DOHH2 (cell line): ENCODE data around the gene TRABD.

Experiments
- H3F3A ChIP-seq: fragments of 200-600 bp; sonication (generic), shearing (Covaris generic); 2 replicates; pipeline ENCODE4 v1.6.0; 2016; ENCODE audit warnings: antibody characterized with exemption, mild to moderate bottlenecking; ENCODE audit not compliant: control insufficient read depth, insufficient read depth
- H3K27ac ChIP-seq: fragments of 200-600 bp; sonication (generic); 2 replicates; pipeline ENCODE4 v1.5.1; 2014; ENCODE audit warnings: low read depth, mild to moderate bottlenecking, low read length, moderate library complexity
- H3K27me3 ChIP-seq: fragments of 200-600 bp; sonication (generic); 2 replicates; pipeline ENCODE4 v1.6.1; 2014; ENCODE audit warnings: mild to moderate bottlenecking, low read length, mixed read lengths; ENCODE audit not compliant: control insufficient read depth
- H3K36me3 ChIP-seq: fragments of 200-600 bp; sonication (generic); 2 replicates; pipeline ENCODE4 v1.6.1; 2014; ENCODE audit warnings: mild to moderate bottlenecking, low read length, moderate library complexity, mixed read lengths; ENCODE audit not compliant: control insufficient read depth
- H3K4me1 ChIP-seq: fragments of 200-600 bp; sonication (generic); 2 replicates; pipeline ENCODE4 v1.6.1; 2014; ENCODE audit warnings: mild to moderate bottlenecking, low read length, mixed read lengths; ENCODE audit not compliant: control insufficient read depth
- H3K4me2 ChIP-seq: fragments of 200-600 bp; sonication (generic); 2 replicates; pipeline ENCODE4 v1.6.0; 2014; ENCODE audit warnings: mild to moderate bottlenecking, low read length, moderate library complexity
- H3K4me3 ChIP-seq: fragments of 200-600 bp; sonication (generic); 2 replicates; pipeline ENCODE4 v1.5.1; 2014; ENCODE audit warnings: mild to moderate bottlenecking, low read length, mixed read lengths
- H3K79me2 ChIP-seq: fragments of 200-600 bp; sonication (generic); 2 replicates; pipeline ENCODE4 v1.6.1; 2014; ENCODE audit warnings: mild to moderate bottlenecking, low read length, mixed read lengths; ENCODE audit not compliant: control insufficient read depth
- H3K9me2 ChIP-seq: fragments of 200-600 bp; sonication (generic); replicated peaks from 2 replicates; pipeline ENCODE4 v1.6.1; 2014; ENCODE audit warnings: mild to moderate bottlenecking, low read length, mixed read lengths; ENCODE audit not compliant: control insufficient read depth
- H3K9me3 ChIP-seq: fragments of 200-600 bp; sonication (generic); 2 replicates; pipeline ENCODE4 v1.6.1; 2014; ENCODE audit warnings: antibody characterized with exemption, low read length, mixed read lengths; ENCODE audit not compliant: control insufficient read depth, insufficient read depth
- H4K20me1 ChIP-seq: fragments of 200-600 bp; sonication (generic); 2 replicates; pipeline ENCODE4 v1.6.0; 2014; ENCODE audit warnings: low read depth, mild to moderate bottlenecking, antibody characterized with exemption, low read length, moderate library complexity; ENCODE audit not compliant: control insufficient read depth, insufficient read depth
- CTCF ChIP-seq: fragments of 200-600 bp; sonication (generic); IDR thresholded peaks from one replicate; pipeline ENCODE4 v1.5.1; 2014; ENCODE audit warnings: antibody characterized with exemption, mild to moderate bottlenecking, low read depth, low read length; ENCODE audit not compliant: poor library complexity, severe bottlenecking
- EZH2phosphoT487 ChIP-seq: fragments of 200-600 bp; sonication (generic); IDR thresholded peaks from 2 replicates; pipeline ENCODE4 v1.6.1; 2017; ENCODE audit warnings: borderline replicate concordance, mild to moderate bottlenecking, antibody characterized with exemption, low read length, moderate library complexity, mixed read lengths

TRABD gene

GRCh38 chr22:50153056-50153755, 32.5 kb upstream of the TRABD start:
- H3K4me2 ChIP-seq = no peak overlapping the region
- H3K36me3 ChIP-seq = no peaks in the 10 kb centered on the region
- no peaks in the 10 kb centered on the region for H4K20me1 ChIP-seq
- no peak overlapping the region for H3K4me3 ChIP-seq
- H3F3A ChIP-seq = no peaks in the 10 kb centered on the region
- H3K79me2 ChIP-seq = no peaks in the 10 kb centered on the region
- H3K27me3 ChIP-seq = peaks cover 6% of the 10 kb centered on the region
- no peak overlapping the region for H3K27ac ChIP-seq
- TF ChIP-seq CTCF (no peak), EZH2phosphoT487 (no peak)
- H3K4me1 ChIP-seq = peaks cover 10% of the 10 kb centered on the region
- H3K9me3 ChIP-seq = no peaks in the 10 kb centered on the region
- H3K9me2 ChIP-seq = no peaks in the 10 kb centered on the region

- no peak overlapping the region for H3K4me2 ChIP-seq
- peaks cover 11% of the 10 kb centered on the region for H3K27me3 ChIP-seq
- H4K20me1 ChIP-seq = no peaks in the 10 kb centered on the region
- no peaks in the 10 kb centered on the region for H3K9me2 ChIP-seq
- H3K4me3 ChIP-seq = no peak overlapping the region
- H3K27ac ChIP-seq = no peak overlapping the region
- no peaks in the 10 kb centered on the region for H3F3A ChIP-seq
- TF ChIP-seq EZH2phosphoT487 (no peak), CTCF (no peak)
- no peaks in the 10 kb centered on the region for H3K36me3 ChIP-seq
- no peaks in the 10 kb centered on the region for H3K9me3 ChIP-seq
- peaks cover 10% of the 10 kb centered on the region for H3K4me1 ChIP-seq
- H3K79me2 ChIP-seq = no peaks in the 10 kb centered on the region
These were observed 32.0 kb upstream of the TRABD start for GRCh38 chr22:50153756-50154140.

- Histone ChIP-seq H3K27me3 (peaks cover 22% of the 10 kb centered on the region), H3F3A (no peaks in the 10 kb centered on the region), H4K20me1 (no peaks in the 10 kb centered on the region), H3K9me2 (no peaks in the 10 kb centered on the region), H3K79me2 (no peaks in the 10 kb centered on the region), H3K36me3 (no peaks in the 10 kb centered on the region), H3K9me3 (no peaks in the 10 kb centered on the region), H3K27ac (no peak overlapping the region), H3K4me2 (no peak overlapping the region), H3K4me1 (peaks cover 1% of the 10 kb centered on the region), H3K4me3 (no peak overlapping the region)
- no peak for TF ChIP-seq EZH2phosphoT487
- TF ChIP-seq CTCF = no peak
These were observed 27.9 kb upstream of the TRABD start for GRCh38 chr22:50157709-50158375.
